HepG2 (cell line): ENCODE measurements around the gene DPY19L1. TPM values are rescaled to one million over a fixed set of nuclear protein-coding genes. Genes with fewer than 3 reads are reported as not detected.

Experiments used
- GPN1 ChIP-seq: sonication (generic); formaldehyde crosslinking; IDR thresholded peaks from 2 replicates; pipeline ENCODE4 v1.5.1; 2020; ENCODE audit warnings: missing genetic modification reagents, borderline replicate concordance
- HNRNPLL ChIP-seq: fragments of 200-400 bp; formaldehyde crosslinking; IDR thresholded peaks from 2 replicates; pipeline ENCODE4 v1.6.1; 2017; ENCODE audit warnings: mild to moderate bottlenecking, low read depth, low read length; ENCODE audit not compliant: poor library complexity, severe bottlenecking
- HNRNPUL1 ChIP-seq: fragments of 200-400 bp; formaldehyde crosslinking; IDR thresholded peaks from 2 replicates; pipeline ENCODE4 v1.6.1; 2017; ENCODE audit warnings: low read depth, mild to moderate bottlenecking, low read length, moderate library complexity
- IRX3 ChIP-seq: sonication (generic); formaldehyde crosslinking; IDR thresholded peaks from 2 replicates; pipeline ENCODE4 v1.8.1; 2023; ENCODE audit warnings: mild to moderate bottlenecking, low read depth, missing genetic modification reagents, borderline replicate concordance
- MTA1 ChIP-seq: sonication (generic); formaldehyde crosslinking; IDR thresholded peaks from 2 replicates; pipeline ENCODE4 v1.4.0; 2020; ENCODE audit warnings: missing genetic modification reagents, mild to moderate bottlenecking, borderline replicate concordance
- PATZ1 ChIP-seq: sonication (generic); formaldehyde crosslinking; IDR thresholded peaks from 2 replicates; pipeline ENCODE4 v1.4.0; 2020; ENCODE audit warnings: missing genetic modification reagents
- STAT6 ChIP-seq: sonication (generic); formaldehyde crosslinking; IDR thresholded peaks from 2 replicates; pipeline ENCODE4 v1.4.0; 2020; ENCODE audit warnings: missing genetic modification reagents, mild to moderate bottlenecking, borderline replicate concordance
- TAF15 ChIP-seq: fragments of 200-400 bp; formaldehyde crosslinking; IDR thresholded peaks from one replicate; pipeline ENCODE4 v1.6.1; 2018; ENCODE audit warnings: mild to moderate bottlenecking, low read depth, low read length; ENCODE audit not compliant: poor library complexity, severe bottlenecking
- ZNF383 ChIP-seq: sonication (generic); formaldehyde crosslinking; IDR thresholded peaks from 2 replicates; pipeline ENCODE4 v1.4.0; 2020; ENCODE audit warnings: missing genetic modification reagents, mild to moderate bottlenecking, borderline replicate concordance
- ZNF598 ChIP-seq: sonication (generic); formaldehyde crosslinking; IDR thresholded peaks from 2 replicates; pipeline ENCODE4 v1.5.1; 2020; ENCODE audit warnings: mild to moderate bottlenecking, missing genetic modification reagents, borderline replicate concordance
- polyA plus RNA-seq, 8 experiments: library from polyadenylated mRNA; depleted of rRNA in 3 of 8; stranded (reverse) in 7 of 8; unstranded in 1 of 8; fragments of >200 nt; fragmentation: Illumina TruSeq in 4 of 8; extraction: Trizol in 4 of 8; gene quantifications; 2 replicates each; pipeline versions ENCODE4 v1.2.1 to v1.2.3, GENCODE V29; 2011 to 2016; ENCODE audit warnings: low read depth in 4 of 8, missing spikeins in 1 of 8, mixed read lengths in 1 of 8; ENCODE audit not compliant: insufficient read depth in 1 of 8
- total RNA-seq, 5 experiments: library from RNA; depleted of rRNA; stranded (reverse); fragments of >200 nt; fragmentation: Illumina TruSeq; extraction: Trizol; gene quantifications; 2 replicates each; pipeline ENCODE4 v1.2.3, GENCODE V29; 2016; ENCODE audit warnings: low read depth in 1 of 5
- TF ChIP-seq, protein P1 (sequence below): sonication (generic); formaldehyde crosslinking; IDR thresholded peaks from 2 replicates; pipeline ENCODE4 v1.9.0; 2021; ENCODE audit warnings: missing genetic modification reagents, borderline replicate concordance
- TF ChIP-seq, protein P2 (sequence below), 2 experiments: fragments of 450-650 bp in 1 of 2; sonication (generic) in 1 of 2; formaldehyde crosslinking in 1 of 2; IDR thresholded peaks; 2 replicates each; pipeline versions ENCODE4 v1.6.1 to v1.8.0; 2016 to 2022; ENCODE audit warnings: antibody characterized with exemption in 1 of 2, mild to moderate bottlenecking in 1 of 2, missing genetic modification reagents in 1 of 2

DPY19L1 gene
- total and polyA plus RNA-seq, 2 of the 13 experiments (the other 11 are each of a cell fraction or from before 2014, with no cell fraction given) = 18.9 to 32.6 TPM

GRCh38 chr7:34939175-34939574 is 98.1 kb downstream of the DPY19L1 start (continued):
- TF ChIP-seq GPN1 (CRISPR knock-in tag) (no peak), HNRNPLL (no peak), ZNF383 (no peak), ZNF598 (CRISPR knock-in tag) (no peak), TAF15 (no peak), HNRNPUL1 (no peak), MTA1 (CRISPR knock-in tag) (no peak), STAT6 (CRISPR knock-in tag) (no peak), IRX3 (CRISPR knock-in tag) (no peak), PATZ1 (CRISPR knock-in tag) (no peak)
- TF ChIP-seq, protein P1, sequence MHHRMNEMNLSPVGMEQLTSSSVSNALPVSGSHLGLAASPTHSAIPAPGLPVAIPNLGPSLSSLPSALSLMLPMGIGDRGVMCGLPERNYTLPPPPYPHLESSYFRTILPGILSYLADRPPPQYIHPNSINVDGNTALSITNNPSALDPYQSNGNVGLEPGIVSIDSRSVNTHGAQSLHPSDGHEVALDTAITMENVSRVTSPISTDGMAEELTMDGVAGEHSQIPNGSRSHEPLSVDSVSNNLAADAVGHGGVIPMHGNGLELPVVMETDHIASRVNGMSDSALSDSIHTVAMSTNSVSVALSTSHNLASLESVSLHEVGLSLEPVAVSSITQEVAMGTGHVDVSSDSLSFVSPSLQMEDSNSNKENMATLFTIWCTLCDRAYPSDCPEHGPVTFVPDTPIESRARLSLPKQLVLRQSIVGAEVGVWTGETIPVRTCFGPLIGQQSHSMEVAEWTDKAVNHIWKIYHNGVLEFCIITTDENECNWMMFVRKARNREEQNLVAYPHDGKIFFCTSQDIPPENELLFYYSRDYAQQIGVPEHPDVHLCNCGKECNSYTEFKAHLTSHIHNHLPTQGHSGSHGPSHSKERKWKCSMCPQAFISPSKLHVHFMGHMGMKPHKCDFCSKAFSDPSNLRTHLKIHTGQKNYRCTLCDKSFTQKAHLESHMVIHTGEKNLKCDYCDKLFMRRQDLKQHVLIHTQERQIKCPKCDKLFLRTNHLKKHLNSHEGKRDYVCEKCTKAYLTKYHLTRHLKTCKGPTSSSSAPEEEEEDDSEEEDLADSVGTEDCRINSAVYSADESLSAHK (CRISPR knock-in tag) = no peak
- TF ChIP-seq, protein P2, sequence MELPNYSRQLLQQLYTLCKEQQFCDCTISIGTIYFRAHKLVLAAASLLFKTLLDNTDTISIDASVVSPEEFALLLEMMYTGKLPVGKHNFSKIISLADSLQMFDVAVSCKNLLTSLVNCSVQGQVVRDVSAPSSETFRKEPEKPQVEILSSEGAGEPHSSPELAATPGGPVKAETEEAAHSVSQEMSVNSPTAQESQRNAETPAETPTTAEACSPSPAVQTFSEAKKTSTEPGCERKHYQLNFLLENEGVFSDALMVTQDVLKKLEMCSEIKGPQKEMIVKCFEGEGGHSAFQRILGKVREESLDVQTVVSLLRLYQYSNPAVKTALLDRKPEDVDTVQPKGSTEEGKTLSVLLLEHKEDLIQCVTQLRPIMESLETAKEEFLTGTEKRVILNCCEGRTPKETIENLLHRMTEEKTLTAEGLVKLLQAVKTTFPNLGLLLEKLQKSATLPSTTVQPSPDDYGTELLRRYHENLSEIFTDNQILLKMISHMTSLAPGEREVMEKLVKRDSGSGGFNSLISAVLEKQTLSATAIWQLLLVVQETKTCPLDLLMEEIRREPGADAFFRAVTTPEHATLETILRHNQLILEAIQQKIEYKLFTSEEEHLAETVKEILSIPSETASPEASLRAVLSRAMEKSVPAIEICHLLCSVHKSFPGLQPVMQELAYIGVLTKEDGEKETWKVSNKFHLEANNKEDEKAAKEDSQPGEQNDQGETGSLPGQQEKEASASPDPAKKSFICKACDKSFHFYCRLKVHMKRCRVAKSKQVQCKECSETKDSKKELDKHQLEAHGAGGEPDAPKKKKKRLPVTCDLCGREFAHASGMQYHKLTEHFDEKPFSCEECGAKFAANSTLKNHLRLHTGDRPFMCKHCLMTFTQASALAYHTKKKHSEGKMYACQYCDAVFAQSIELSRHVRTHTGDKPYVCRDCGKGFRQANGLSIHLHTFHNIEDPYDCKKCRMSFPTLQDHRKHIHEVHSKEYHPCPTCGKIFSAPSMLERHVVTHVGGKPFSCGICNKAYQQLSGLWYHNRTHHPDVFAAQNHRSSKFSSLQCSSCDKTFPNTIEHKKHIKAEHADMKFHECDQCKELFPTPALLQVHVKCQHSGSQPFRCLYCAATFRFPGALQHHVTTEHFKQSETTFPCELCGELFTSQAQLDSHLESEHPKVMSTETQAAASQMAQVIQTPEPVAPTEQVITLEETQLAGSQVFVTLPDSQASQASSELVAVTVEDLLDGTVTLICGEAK (IDR thresholded peaks at IDR 0.05) = no peak
- TF ChIP-seq, protein P2 (CRISPR knock-in tag; IDR thresholded peaks at IDR 0.05) = no peak
